Adipose tissue (tissue), 3 donors: ENCODE data around the gene DOK7. TPM values are rescaled to one million over a fixed set of nuclear protein-coding genes. Genes with fewer than 3 reads are reported as not detected.

Source experiments
- H3K27ac ChIP-seq: one replicate; pipeline ENCODE4 v1.5.1; 2013; ENCODE audit warnings: low read depth, low read length
- WGBS, 3 donors: extraction: QIAGEN DNeasy Blood & Tissue Kit; methylation state at CpG; one replicate each; pipeline ENCODE4 v1.1.7; 2013; 5-methylcytosine and 5-hydroxymethylcytosine counted together
- polyA plus RNA-seq, 3 donors: library from polyadenylated mRNA; stranded (reverse); fragments of 200-250 nt; gene quantifications; one replicate each; pipeline ENCODE4 v1.2.3, GENCODE V29; 2013
- donor health status: healthy with polysubstance abuse.
- donor health status: Bipolar disorder and iron deficiency.
- donor health status: healthy.

DOK7 gene
- polyA plus RNA-seq, 3 donors = 0.11 to 2.1 (median 0.18) TPM

DNA sequence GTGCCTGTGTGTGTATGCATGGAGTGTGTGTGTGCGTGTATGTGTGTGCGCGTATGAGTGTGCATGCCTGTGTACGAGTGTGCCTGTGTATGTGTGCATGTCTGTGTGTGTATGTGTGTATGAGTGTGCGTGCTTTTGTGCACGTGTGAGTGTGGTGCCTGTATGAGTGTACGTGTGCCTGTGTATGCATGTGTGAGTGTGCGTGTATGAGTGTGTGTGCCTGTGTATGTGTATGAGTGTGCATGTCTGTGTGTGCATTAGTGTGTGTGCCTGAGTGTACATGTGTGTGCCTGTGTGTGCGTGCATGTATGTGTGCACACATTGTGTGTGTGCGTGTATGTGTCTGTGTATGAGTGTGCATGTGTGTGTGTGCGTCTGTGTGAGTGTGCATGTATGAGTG is 5.7 kb downstream of the DOK7 start:
- 92 to 94% (median 94%) methylated on average over 11 of the region's 11 CpGs for WGBS, 3 donors
- no peak overlapping the region for H3K27ac ChIP-seq

- WGBS, 3 donors = 55 to 85% (median 77%) methylated on average over 31 of the region's 31 CpGs
- H3K27ac ChIP-seq = no peak overlapping the region
These were observed 6.5 kb downstream of the DOK7 start for GRCh38 chr4:3469386-3470243.

DNA sequence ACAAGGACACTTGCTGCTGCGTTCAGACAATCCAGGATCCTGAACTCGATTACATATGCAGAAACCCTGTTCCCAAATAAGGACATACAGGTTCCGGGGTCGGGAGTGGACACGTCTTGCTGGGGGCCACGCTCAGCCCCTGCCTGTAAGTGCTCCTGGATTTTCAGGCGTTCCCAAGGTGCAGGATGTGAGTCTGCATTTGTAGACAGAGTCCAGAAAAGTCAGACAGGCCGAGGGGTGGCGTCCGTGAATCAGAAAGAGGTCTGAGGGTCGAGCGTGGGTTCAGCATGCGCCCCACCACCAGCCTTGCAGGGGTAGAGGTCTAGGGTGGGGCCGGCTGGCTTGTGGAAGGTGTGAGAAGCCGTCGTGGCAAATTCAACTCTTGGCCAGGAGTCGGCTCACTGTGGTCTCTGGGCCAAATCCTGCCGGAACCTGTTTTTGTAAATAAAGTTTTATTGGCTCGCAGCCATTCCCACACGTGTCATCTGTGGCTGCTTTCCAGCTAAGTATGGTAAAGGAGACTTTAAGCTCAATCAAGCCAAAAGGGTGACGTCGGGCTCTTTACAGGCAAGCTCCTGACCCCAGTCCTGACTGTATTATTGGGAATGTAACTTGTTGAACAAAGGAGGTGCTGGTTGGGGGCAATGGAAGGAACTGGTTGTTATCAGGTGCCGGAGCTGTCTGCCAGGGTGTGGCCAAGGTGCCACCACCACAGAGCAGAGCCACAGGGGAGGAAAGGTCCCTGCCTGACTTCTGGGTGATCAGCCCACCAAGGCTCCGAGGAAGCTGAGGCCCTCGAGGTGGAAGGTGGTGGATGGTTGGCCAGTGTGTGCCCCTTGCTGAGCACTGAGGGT is 7.4 kb downstream of the DOK7 start:
- WGBS, 3 donors = 50 to 75% (median 67%) methylated on average over 25 of the region's 25 CpGs
- H3K27ac ChIP-seq = no peak overlapping the region

DNA sequence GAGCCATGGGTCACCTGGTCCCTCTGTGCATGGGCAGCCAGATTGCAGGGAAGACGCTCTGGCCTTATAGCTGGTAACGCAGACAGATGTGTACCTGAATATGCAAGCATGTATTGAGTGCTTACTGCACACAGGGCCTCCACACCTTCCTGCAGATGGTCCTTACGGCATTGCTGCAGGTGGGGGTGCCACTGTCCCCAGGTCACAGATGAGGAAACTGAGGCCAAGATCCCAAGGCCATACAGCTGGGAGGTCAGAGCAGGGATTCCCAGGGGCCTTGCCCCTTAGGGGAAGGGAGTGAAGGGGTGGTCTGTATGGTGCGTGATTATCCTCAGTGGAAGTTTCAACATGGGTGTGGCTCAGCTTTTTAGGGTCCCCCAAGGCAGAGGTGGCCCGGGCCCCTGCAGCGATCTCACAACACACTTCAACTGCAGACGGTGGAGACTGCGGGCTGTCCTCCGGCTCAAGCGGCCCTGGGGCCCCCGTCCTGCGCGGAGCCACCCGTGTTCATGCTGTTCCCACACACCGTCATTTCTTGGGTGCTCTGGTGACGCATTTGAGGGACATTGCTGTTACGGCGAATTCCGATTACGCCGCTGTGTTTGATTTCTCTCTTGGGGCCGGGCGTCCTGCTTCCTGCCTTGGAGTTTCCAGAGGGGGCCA is 8.1 kb downstream of the DOK7 start:
- H3K27ac ChIP-seq = no peak overlapping the region
- WGBS, 3 donors = 90 to 95% (median 93%) methylated on average over 23 of the region's 23 CpGs

DNA sequence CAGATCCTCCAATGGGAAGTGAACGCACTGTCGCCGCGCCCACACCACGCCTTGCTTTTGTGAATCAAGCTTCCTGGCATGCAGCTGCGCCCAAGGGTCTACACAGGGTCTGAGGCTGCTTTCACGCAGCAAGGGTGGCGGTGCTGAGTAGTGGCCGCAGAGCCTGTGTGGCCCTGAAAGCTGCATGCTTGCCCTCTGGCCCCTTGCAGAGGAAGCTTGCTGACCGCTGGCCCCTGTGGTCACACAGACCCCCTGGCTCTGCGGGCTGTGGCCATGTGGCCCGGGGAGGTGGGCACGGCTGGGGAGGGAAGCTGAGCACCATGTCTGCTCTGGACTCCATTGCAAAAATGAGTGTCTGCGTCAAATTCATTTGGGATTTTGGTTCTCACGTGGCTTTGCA is 8.8 kb downstream of the DOK7 start:
- 83 to 90% (median 90%) methylated on average over 15 of the region's 15 CpGs for WGBS, 3 donors

DNA sequence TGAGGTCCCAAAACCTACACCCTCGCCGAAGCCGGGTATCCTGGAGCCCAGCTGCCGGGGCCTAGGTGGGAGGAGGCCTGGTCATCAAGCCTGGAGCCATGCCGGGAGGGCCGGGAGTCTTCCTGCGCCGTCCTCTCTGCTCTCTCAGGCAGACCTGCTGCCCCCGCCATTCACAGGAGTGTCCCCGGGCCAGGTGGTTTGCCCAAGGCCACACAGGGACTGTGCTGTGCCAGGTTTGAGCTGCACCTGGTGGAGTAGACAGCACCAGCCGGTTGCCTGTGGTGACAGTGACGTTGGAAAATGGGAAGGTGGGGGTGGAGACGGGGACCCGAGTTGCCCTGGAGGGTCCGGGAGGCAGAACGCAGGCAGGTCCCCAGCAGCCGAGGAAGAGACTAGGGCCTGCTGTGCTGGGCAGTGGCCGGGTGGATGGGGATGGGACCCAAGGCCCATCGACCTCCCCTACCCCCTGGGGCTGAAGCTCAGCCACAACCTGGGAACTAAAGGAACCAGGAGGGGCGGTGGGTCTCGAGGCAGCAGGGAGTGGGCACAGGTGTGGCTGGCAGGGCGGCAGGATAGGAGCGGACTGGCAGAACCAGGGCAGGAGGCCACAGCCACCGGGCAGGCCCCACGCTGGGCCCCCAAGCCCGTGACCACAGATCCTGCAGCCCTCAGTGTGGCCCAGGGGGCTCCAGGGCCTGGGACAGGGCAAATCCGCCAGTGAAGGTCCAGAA is 9.5 kb downstream of the DOK7 start:
- no peak overlapping the region for H3K27ac ChIP-seq
- WGBS, 3 donors = 43 to 92% (median 92%) methylated on average over 27 of the region's 27 CpGs

More for the DNA sequence above, 8.8 kb downstream of the DOK7 start:
- no peak overlapping the region for H3K27ac ChIP-seq

DNA sequence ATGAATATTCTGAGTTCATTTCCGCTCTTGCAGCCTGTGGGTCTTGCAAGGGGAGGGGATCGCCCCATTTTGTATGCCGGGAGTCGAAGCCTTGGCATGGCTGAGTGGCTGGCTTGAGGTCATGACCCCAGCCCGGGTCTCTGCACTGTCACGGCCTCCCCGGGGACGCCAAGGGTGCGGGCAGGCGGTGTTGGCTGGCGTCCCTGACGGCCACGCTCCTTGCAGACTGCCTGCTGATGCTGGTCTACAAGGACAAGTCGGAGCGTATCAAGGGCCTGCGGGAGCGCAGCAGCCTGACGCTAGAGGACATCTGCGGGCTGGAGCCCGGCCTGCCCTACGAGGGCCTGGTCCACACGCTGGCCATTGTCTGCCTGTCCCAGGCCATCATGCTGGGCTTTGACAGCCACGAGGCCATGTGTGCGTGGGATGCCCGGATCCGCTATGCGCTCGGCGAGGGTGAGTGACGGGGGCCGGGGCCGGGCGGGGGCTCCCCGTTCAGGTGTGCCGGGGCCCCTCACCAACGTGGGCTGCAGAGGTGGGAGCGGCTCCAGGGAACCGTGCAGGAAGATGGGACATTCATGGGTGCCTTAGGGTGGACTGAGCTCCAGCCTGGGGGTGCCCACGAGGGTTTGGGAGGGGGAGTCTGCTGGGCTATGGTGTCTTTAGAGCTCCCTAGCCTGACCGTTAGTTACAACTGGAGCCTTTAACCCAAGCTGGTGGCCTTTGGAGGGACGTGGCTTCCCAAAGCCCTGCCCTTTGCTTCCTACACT is 10.3 kb downstream of the DOK7 start:
- H3K27ac ChIP-seq = no peak overlapping the region
- WGBS, 3 donors = 71 to 88% (median 87%) methylated on average over 41 of the region's 41 CpGs

GRCh38 chr4:3473996-3474765 is 11.1 kb downstream of the DOK7 start:
- no peak overlapping the region for H3K27ac ChIP-seq
- 83 to 91% (median 87%) methylated on average over 13 of the region's 13 CpGs for WGBS, 3 donors

- WGBS, 3 donors = 78 to 83% (median 78%) methylated on average over 15 of the region's 15 CpGs
- H3K27ac ChIP-seq = no peak overlapping the region
These were observed 12.1 kb downstream of the DOK7 start for GRCh38 chr4:3475041-3475712.

GRCh38 chr4:3475713-3476260 is 12.7 kb downstream of the DOK7 start:
- 76 to 79% (median 78%) methylated on average over 17 to 22 of the region's 22 CpGs for WGBS, 3 donors
- no peak overlapping the region for H3K27ac ChIP-seq

GRCh38 chr4:3476341-3476747 is 13.2 kb downstream of the DOK7 start:
- WGBS, 3 donors = 85 to 93% (median 88%) methylated on average over 22 of the region's 22 CpGs
- no peak overlapping the region for H3K27ac ChIP-seq

- H3K27ac ChIP-seq = no peak overlapping the region
- WGBS, 3 donors = 83 to 91% (median 87%) methylated on average over 27 of the region's 27 CpGs
These were observed 14.0 kb downstream of the DOK7 start for GRCh38 chr4:3476936-3477749.

DNA sequence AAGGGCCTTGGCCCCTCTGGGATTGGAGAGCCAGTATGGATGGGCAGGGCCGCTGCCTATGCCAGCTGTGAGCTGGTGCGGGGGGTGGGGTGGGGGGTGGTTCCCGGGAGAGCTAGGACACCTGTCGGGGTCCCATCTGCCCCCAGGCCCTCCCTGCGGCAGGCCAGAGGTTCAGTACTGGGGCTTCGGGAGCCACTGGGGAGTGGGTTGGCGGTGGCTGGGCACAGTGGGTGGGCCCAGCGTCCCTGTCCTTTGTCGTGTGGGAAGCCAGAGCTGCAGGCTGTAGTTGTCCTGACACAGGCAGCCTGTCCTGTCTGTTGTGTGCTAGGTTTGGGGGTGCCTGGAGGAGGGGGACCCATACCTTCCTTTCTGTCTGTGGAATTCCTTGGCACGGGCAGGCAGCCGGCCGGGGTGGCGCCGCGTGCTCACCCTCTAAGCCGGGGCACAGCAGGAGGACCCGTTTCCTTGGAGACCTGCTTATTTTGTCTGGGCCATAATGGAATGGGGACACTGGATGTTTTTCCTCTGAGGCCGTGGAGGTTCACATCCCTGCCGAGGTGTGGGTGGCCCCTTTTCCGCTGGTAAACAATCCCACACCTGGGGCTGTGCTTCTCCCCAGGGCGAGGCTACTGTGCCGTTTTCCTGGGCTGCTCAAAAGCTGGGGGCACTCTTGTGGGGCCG is 14.8 kb downstream of the DOK7 start:
- no peak overlapping the region for H3K27ac ChIP-seq
- WGBS, 3 donors = 77 to 89% (median 77%) methylated on average over 19 to 23 of the region's 23 CpGs

GRCh38 chr4:3478446-3479357 is 15.6 kb downstream of the DOK7 start:
- H3K27ac ChIP-seq = no peak overlapping the region
- 84 to 88% (median 88%) methylated on average over 34 to 35 of the region's 35 CpGs for whole genome bisulfite sequencing, 3 donors
